DND-41 (cell line): ENCODE measurements around the gene CCDC136.

ENCODE experiments used
- EZH2 ChIP-seq: IDR thresholded peaks from 3 replicates; pipeline ENCODE4 v1.6.1; 2012; ENCODE audit warnings: borderline replicate concordance, low read depth, mild to moderate bottlenecking, moderate library complexity, low read length, inconsistent platforms; ENCODE audit not compliant: severe bottlenecking
- TF ChIP-seq, protein P1 (sequence below): IDR thresholded peaks from 2 replicates; pipeline ENCODE4 v1.5.1; 2012; ENCODE audit warnings: borderline replicate concordance, low read length, moderate library complexity, mild to moderate bottlenecking; ENCODE audit not compliant: poor library complexity, severe bottlenecking; ENCODE audit errors: extremely low read depth

DNA sequence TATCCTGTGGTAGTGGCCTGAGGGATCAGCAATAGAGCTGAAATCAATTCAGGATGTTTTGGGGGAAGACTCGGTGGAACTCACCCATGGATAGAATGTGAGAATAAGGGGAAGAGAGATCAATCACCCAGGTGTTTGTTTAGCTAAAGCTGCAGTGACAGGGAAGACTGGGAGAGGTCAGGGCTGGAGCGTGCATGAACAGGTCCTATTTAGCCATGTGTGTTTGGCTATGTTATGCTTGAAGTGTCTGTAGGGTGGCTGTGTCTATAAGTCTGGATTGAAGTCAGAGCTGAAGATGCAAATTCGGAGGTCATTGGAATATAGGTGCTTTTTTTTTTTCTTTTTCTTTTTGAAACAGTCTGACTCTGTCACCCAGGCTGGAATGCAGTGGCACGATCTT lies 75.5 kb downstream of the CCDC136 start:
- TF ChIP-seq, protein P1, sequence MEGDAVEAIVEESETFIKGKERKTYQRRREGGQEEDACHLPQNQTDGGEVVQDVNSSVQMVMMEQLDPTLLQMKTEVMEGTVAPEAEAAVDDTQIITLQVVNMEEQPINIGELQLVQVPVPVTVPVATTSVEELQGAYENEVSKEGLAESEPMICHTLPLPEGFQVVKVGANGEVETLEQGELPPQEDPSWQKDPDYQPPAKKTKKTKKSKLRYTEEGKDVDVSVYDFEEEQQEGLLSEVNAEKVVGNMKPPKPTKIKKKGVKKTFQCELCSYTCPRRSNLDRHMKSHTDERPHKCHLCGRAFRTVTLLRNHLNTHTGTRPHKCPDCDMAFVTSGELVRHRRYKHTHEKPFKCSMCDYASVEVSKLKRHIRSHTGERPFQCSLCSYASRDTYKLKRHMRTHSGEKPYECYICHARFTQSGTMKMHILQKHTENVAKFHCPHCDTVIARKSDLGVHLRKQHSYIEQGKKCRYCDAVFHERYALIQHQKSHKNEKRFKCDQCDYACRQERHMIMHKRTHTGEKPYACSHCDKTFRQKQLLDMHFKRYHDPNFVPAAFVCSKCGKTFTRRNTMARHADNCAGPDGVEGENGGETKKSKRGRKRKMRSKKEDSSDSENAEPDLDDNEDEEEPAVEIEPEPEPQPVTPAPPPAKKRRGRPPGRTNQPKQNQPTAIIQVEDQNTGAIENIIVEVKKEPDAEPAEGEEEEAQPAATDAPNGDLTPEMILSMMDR: no peak
- TF ChIP-seq EZH2: no peak
